T-helper 17 cell (primary cell): ENCODE results near the gene NRG2. TPM values are rescaled to one million over a fixed set of nuclear protein-coding genes. Genes with fewer than 3 reads are reported as not detected.
A peak's percentile ranks its signal among the peaks of the same experiment; 100 is the strongest.

Source experiments
- ATAC-seq: fragments of 150-1000 bp; cut with Tn5 transposase; 2 replicates; pipeline ENCODE4 v1.10.0; 2021; ENCODE audit warnings: mild to moderate bottlenecking, moderate library complexity
- DNase-seq, 3 donors: peaks; one replicate each; pipeline versions ENCODE4 v3.0.0 to v3.0.0-alpha.2; 2020 to 2021
- H3K9me3 ChIP-seq: one replicate; pipeline ENCODE4 v1.7.0; 2013; ENCODE audit warnings: low read length, mild to moderate bottlenecking; ENCODE audit not compliant: control insufficient read depth, poor library complexity, severe bottlenecking
- H3K27ac Mint-ChIP-seq: one replicate; pipeline ENCODE4 v1.8.0; 2022; ENCODE audit warnings: mild to moderate bottlenecking, moderate library complexity, mixed read lengths
- H3K27me3 Mint-ChIP-seq: one replicate; pipeline ENCODE4 v1.8.0; 2022; ENCODE audit warnings: mixed read lengths
- H3K36me3 Mint-ChIP-seq: one replicate; pipeline ENCODE4 v1.8.0; 2022; ENCODE audit warnings: low read depth, mixed read lengths
- H3K4me1 Mint-ChIP-seq: one replicate; pipeline ENCODE4 v1.8.0; 2022; ENCODE audit warnings: mild to moderate bottlenecking, mixed read lengths
- H3K4me3 Mint-ChIP-seq: one replicate; pipeline ENCODE4 v1.8.0; 2022; ENCODE audit warnings: mild to moderate bottlenecking, moderate library complexity, mixed read lengths
- total RNA-seq, 4 donors: library from RNA in 2 of 4; stranded (reverse) in 2 of 4; gene quantifications; one replicate each; pipeline ENCODE4 v1.2.3 and lab custom pipeline; 2022 to 2026

NRG2 gene
- total RNA-seq, 2 donors from 2014 or later: 0.08 TPM; not detected in 1

- Mint-ChIP-seq H3K4me1 (peaks cover 4% of the 10 kb centered on the region), H3K27ac (no peak overlapping the region), H3K4me3 (no peak overlapping the region), H3K27me3 (peaks cover 79% of the 10 kb centered on the region), H3K36me3 (no peaks in the 10 kb centered on the region)
- DNase-seq (no peak), ATAC-seq (no peak)
- H3K9me3 ChIP-seq: no peaks in the 10 kb centered on the region
Measured at GRCh38 chr5:139895647-139896046, 147.5 kb downstream of the NRG2 start.

GRCh38 chr5:139895046-139895445 lies 148.1 kb downstream of the NRG2 start:
- H3K4me3 Mint-ChIP-seq: no peak overlapping the region
- no peak overlapping the region for H3K27ac Mint-ChIP-seq
- H3K36me3 Mint-ChIP-seq: no peaks in the 10 kb centered on the region
- no peaks in the 10 kb centered on the region for H3K9me3 ChIP-seq
- DNase-seq (no peak), ATAC-seq (no peak)
- H3K27me3 Mint-ChIP-seq: peaks cover 76% of the 10 kb centered on the region
- peaks cover 4% of the 10 kb centered on the region for H3K4me1 Mint-ChIP-seq

- Mint-ChIP-seq H3K27me3 (peaks cover 64% of the 10 kb centered on the region), H3K27ac (no peak overlapping the region), H3K4me3 (no peak overlapping the region), H3K4me1 (peaks cover 3% of the 10 kb centered on the region), H3K36me3 (no peaks in the 10 kb centered on the region)
- DNase-seq: no peak
- H3K9me3 ChIP-seq: no peaks in the 10 kb centered on the region
- ATAC-seq: no peak
Measured at GRCh38 chr5:139893873-139894272, 149.2 kb downstream of the NRG2 start.

GRCh38 chr5:139889410-139889809 lies 153.7 kb downstream of the NRG2 start:
- Mint-ChIP-seq H3K27ac (no peak overlapping the region), H3K4me1 (no peaks in the 10 kb centered on the region), H3K4me3 (no peak overlapping the region), H3K36me3 (peaks cover 8% of the 10 kb centered on the region), H3K27me3 (peaks cover 63% of the 10 kb centered on the region)
- H3K9me3 ChIP-seq: no peaks in the 10 kb centered on the region
- no peak for DNase-seq
- ATAC-seq: no peak

- H3K4me1 Mint-ChIP-seq: peaks cover 3% of the 10 kb centered on the region
- peaks cover 64% of the 10 kb centered on the region for H3K27me3 Mint-ChIP-seq
- no peak overlapping the region for H3K4me3 Mint-ChIP-seq
- no peak for DNase-seq
- H3K27ac Mint-ChIP-seq: no peak overlapping the region
- no peaks in the 10 kb centered on the region for H3K9me3 ChIP-seq
- H3K36me3 Mint-ChIP-seq: peaks cover 8% of the 10 kb centered on the region
- no peak for ATAC-seq
Measured at GRCh38 chr5:139888370-139888769, 154.7 kb downstream of the NRG2 start.

- no peak overlapping the region for H3K4me3 Mint-ChIP-seq
- H3K27ac Mint-ChIP-seq: no peak overlapping the region
- ATAC-seq (no peak), DNase-seq (no peak)
- H3K9me3 ChIP-seq: no peaks in the 10 kb centered on the region
- peaks cover 3% of the 10 kb centered on the region for H3K4me1 Mint-ChIP-seq
- peaks cover 49% of the 10 kb centered on the region for H3K27me3 Mint-ChIP-seq
- peaks cover 8% of the 10 kb centered on the region for H3K36me3 Mint-ChIP-seq
Measured at GRCh38 chr5:139886213-139886612, 156.9 kb downstream of the NRG2 start.

- Mint-ChIP-seq H3K27me3 (peaks cover 49% of the 10 kb centered on the region), H3K36me3 (peaks cover 8% of the 10 kb centered on the region), H3K27ac (no peak overlapping the region), H3K4me3 (no peak overlapping the region), H3K4me1 (peaks cover 3% of the 10 kb centered on the region)
- no peaks in the 10 kb centered on the region for H3K9me3 ChIP-seq
- ATAC-seq (no peak), DNase-seq (no peak)
Measured at GRCh38 chr5:139885857-139886208, 157.3 kb downstream of the NRG2 start.

GRCh38 chr5:139885172-139885856 lies 157.8 kb downstream of the NRG2 start:
- no peak overlapping the region for H3K27ac Mint-ChIP-seq
- H3K36me3 Mint-ChIP-seq: peaks cover 8% of the 10 kb centered on the region
- ATAC-seq: no peak
- no peaks in the 10 kb centered on the region for H3K9me3 ChIP-seq
- no peak overlapping the region for H3K4me3 Mint-ChIP-seq
- H3K27me3 Mint-ChIP-seq: peaks cover 53% of the 10 kb centered on the region
- DNase-seq: no peak
- peaks cover 3% of the 10 kb centered on the region for H3K4me1 Mint-ChIP-seq

GRCh38 chr5:139884734-139885133 lies 158.4 kb downstream of the NRG2 start:
- H3K27me3 Mint-ChIP-seq: peaks cover 58% of the 10 kb centered on the region
- no peak for ATAC-seq

GRCh38 chr5:139884144-139884543 lies 159.0 kb downstream of the NRG2 start:
- ATAC-seq: no peak

More at GRCh38 chr5:139884734-139885133, 158.4 kb downstream of the NRG2 start:
- Mint-ChIP-seq H3K4me3 (no peak overlapping the region), H3K36me3 (peaks cover 9% of the 10 kb centered on the region), H3K27ac (peak overlapping the region; percentile 8), H3K4me1 (peaks cover 3% of the 10 kb centered on the region)
- H3K9me3 ChIP-seq: no peaks in the 10 kb centered on the region
- DNase-seq: no peak

GRCh38 chr5:139882961-139883539 lies 160.0 kb downstream of the NRG2 start:
- Mint-ChIP-seq H3K4me1 (peaks cover 3% of the 10 kb centered on the region), H3K4me3 (no peak overlapping the region), H3K36me3 (peaks cover 9% of the 10 kb centered on the region), H3K27me3 (peaks cover 60% of the 10 kb centered on the region), H3K27ac (no peak overlapping the region)
- ATAC-seq: no peak
- no peak for DNase-seq
- no peaks in the 10 kb centered on the region for H3K9me3 ChIP-seq

More at GRCh38 chr5:139884144-139884543, 159.0 kb downstream of the NRG2 start:
- peaks cover 3% of the 10 kb centered on the region for H3K4me1 Mint-ChIP-seq
- H3K27me3 Mint-ChIP-seq: peaks cover 63% of the 10 kb centered on the region
- H3K9me3 ChIP-seq: no peaks in the 10 kb centered on the region
- no peak for DNase-seq
- no peak overlapping the region for H3K4me3 Mint-ChIP-seq
- H3K36me3 Mint-ChIP-seq: peaks cover 9% of the 10 kb centered on the region
- peak overlapping the region; percentile 8 for H3K27ac Mint-ChIP-seq

- Mint-ChIP-seq H3K4me1 (peaks cover 3% of the 10 kb centered on the region), H3K36me3 (peaks cover 9% of the 10 kb centered on the region), H3K27me3 (peaks cover 55% of the 10 kb centered on the region), H3K4me3 (no peak overlapping the region), H3K27ac (no peak overlapping the region)
- DNase-seq (no peak), ATAC-seq (no peak)
- no peaks in the 10 kb centered on the region for H3K9me3 ChIP-seq
Measured at GRCh38 chr5:139882316-139882715, 160.8 kb downstream of the NRG2 start.

GRCh38 chr5:139881143-139881733 lies 161.9 kb downstream of the NRG2 start:
- Mint-ChIP-seq H3K4me3 (no peak overlapping the region), H3K27me3 (peaks cover 49% of the 10 kb centered on the region), H3K4me1 (peaks cover 5% of the 10 kb centered on the region), H3K36me3 (peaks cover 9% of the 10 kb centered on the region), H3K27ac (no peak overlapping the region)
- DNase-seq: no peak
- no peaks in the 10 kb centered on the region for H3K9me3 ChIP-seq
- ATAC-seq: no peak
